Measurements from ENCODE around the gene IMPA2.

Gene IMPA2

DNA sequence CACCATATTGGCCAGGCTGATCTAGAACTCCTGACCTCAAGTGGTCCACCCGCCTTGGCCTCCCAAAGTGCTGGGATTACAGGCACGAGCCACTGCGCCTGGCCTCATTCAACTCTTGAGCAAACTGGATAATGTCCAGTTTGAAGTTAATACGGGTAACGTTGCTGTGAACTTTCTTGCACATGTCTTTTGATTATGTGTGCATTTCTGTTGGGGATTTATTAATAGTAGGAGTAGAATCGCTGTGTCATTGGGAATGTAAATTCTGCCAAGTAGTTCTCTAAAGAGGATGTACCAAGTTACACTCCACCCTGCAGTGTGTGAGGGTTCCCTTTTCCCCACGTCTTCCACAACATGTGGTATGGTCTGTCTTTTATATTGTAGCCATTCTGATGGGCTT lies 6.2 kb downstream of the IMPA2 start:
- Histone ChIP-seq H3K4me1 (ENCODE audit: control extremely low read depth in 1 of 4, control insufficient read depth in 4 of 4, insufficient read depth in 4 of 4, low read length in 3 of 4) (peaks cover 5 to 74% (median 55%) of the 10 kb centered on the region in 4 experiments), H3K27me3 (replicated peaks in 2 of 5; ENCODE audit: control insufficient read depth in 4 of 5, insufficient read depth in 5 of 5, low read length in 4 of 5) (no peaks in the 10 kb centered on the region), H3K36me3 (ENCODE audit: control insufficient read depth in 4 of 4, insufficient read depth in 4 of 4, low read length in 3 of 4) (peaks cover 0 to 26% (median 1%) of the 10 kb centered on the region in 4 experiments), H3K4me3 (ENCODE audit: control insufficient read depth in 1 of 7, extremely low read depth in 1 of 7, insufficient read depth in 4 of 7, low read depth in 2 of 7, low read length in 6 of 7) (peak overlapping the region in 2 of 7 experiments; percentile 14 to 39), H3K9me3 (ENCODE audit: control extremely low read depth in 1 of 5, control insufficient read depth in 4 of 5, insufficient read depth in 2 of 5, low read depth in 1 of 5, low read length in 4 of 5) (no peaks in the 10 kb centered on the region), H3K27ac (ENCODE audit: insufficient read depth in 1 of 2, low read depth in 1 of 2, low read length in 2 of 2, poor library complexity in 1 of 2, severe bottlenecking in 2 of 2) (peak overlapping the region; percentile 7 to 46)
- WGBS (ENCODE audit: insufficient coverage), result 20% methylated on average over 3 of the region's 7 CpGs
- POLR2A ChIA-PET, result no interaction called here
- CTCF ChIA-PET, result interaction anchor here (1.0 to 22.0 kb wide), 2 partner anchors 26 to 46 kb away, joined by 3 to 667 read pairs; no protein-coding TSS in a partner anchor
- DNase-seq, result peak; percentile 83 to 93 (median 92)

DNA sequence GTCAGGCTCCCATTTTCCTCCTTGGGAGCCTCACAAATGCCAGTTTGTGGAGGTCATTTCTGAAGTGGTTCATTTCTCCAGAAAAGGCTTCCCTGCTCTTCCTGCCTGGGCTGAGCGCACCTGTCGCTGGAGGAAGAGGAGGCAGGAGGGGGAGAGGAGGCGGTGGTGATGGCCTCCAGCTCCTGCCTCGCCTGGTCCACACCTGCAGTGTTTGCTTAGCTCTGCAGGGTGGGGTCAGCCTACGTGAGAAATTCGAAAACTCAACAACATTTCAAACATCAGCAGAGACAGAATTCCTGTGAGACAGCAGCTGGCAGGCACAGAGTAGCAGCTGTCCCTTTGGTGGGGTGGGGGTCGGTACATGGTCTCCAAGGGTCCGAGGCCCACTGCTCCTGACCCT lies 7.9 kb downstream of the IMPA2 start:
- Histone ChIP-seq H3K27ac (ENCODE audit: insufficient read depth in 1 of 2, low read depth in 1 of 2, low read length in 2 of 2, poor library complexity in 1 of 2, severe bottlenecking in 2 of 2) (no peak overlapping the region), H3K4me1 (ENCODE audit: control extremely low read depth in 1 of 4, control insufficient read depth in 4 of 4, insufficient read depth in 4 of 4, low read length in 3 of 4) (peaks cover 0 to 57% (median 38%) of the 10 kb centered on the region in 4 experiments), H3K9me3 (ENCODE audit: control extremely low read depth in 1 of 5, control insufficient read depth in 4 of 5, insufficient read depth in 2 of 5, low read depth in 1 of 5, low read length in 4 of 5) (no peaks in the 10 kb centered on the region), H3K4me3 (ENCODE audit: control insufficient read depth in 1 of 7, extremely low read depth in 1 of 7, insufficient read depth in 4 of 7, low read depth in 2 of 7, low read length in 6 of 7) (no peak overlapping the region), H3K36me3 (ENCODE audit: control insufficient read depth in 4 of 4, insufficient read depth in 4 of 4, low read length in 3 of 4) (peaks cover 0 to 22% (median 3%) of the 10 kb centered on the region in 4 experiments), H3K27me3 (replicated peaks in 2 of 5; ENCODE audit: control insufficient read depth in 4 of 5, insufficient read depth in 5 of 5, low read length in 4 of 5) (no peaks in the 10 kb centered on the region)
- CTCF ChIA-PET, result interaction anchor here (0.6 to 22.0 kb wide), 5 partner anchors 8 to 48 kb away, joined by 3 to 667 read pairs (median 4); no protein-coding TSS in a partner anchor
- DNase-seq, result no peak
- WGBS (ENCODE audit: insufficient coverage), result 93% methylated on average over 3 of the region's 8 CpGs
- POLR2A ChIA-PET, result interaction anchor here (0.7 kb wide), 1 partner anchor 42 kb away, joined by 3 read pairs; no protein-coding TSS in a partner anchor

DNA sequence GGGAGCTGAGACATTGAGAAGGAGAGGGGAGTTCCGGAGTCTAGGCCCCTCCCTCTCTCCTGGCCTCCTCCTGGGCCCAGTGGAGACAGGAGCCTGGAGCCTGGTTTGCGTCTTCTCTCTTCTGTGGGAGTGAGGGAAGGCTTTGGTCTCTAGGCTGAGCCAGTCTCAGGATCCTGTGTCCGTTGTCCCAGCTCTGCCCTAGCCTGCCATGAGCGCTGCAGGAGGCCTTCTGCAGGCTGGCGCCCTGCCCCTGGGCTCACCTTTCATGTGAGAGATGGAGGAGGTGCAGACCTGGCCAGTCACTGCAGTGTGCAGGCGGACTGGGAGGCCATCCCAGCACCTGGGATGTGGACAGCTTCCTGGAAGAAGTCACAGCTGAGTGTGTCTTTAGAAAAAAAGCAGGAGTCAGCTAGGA lies 8.7 kb downstream of the IMPA2 start:
- no peak overlapping the region for H3K4me3 ChIP-seq (ENCODE audit: control insufficient read depth in 1 of 7, extremely low read depth in 1 of 7, insufficient read depth in 4 of 7, low read depth in 2 of 7, low read length in 6 of 7)
- no peaks in the 10 kb centered on the region for H3K27me3 ChIP-seq (replicated peaks in 2 of 5; ENCODE audit: control insufficient read depth in 4 of 5, insufficient read depth in 5 of 5, low read length in 4 of 5)
- peaks cover 0 to 57% (median 42%) of the 10 kb centered on the region in 4 experiments for H3K4me1 ChIP-seq (ENCODE audit: control extremely low read depth in 1 of 4, control insufficient read depth in 4 of 4, insufficient read depth in 4 of 4, low read length in 3 of 4)
- CTCF ChIA-PET, result interaction anchor here (0.6 to 22.0 kb wide), 7 partner anchors 9 to 247 kb away, joined by 3 to 667 read pairs (median 4); no protein-coding TSS in a partner anchor
- WGBS (ENCODE audit: insufficient coverage), result 100% methylated on average over 2 of the region's 6 CpGs
- no peak for DNase-seq
- H3K36me3 ChIP-seq (ENCODE audit: control insufficient read depth in 4 of 4, insufficient read depth in 4 of 4, low read length in 3 of 4), result peaks cover 0 to 21% (median 6%) of the 10 kb centered on the region in 4 experiments
- no peak overlapping the region for H3K27ac ChIP-seq (ENCODE audit: insufficient read depth in 1 of 2, low read depth in 1 of 2, low read length in 2 of 2, poor library complexity in 1 of 2, severe bottlenecking in 2 of 2)
- POLR2A ChIA-PET, result no interaction called here
- no peaks in the 10 kb centered on the region for H3K9me3 ChIP-seq (ENCODE audit: control extremely low read depth in 1 of 5, control insufficient read depth in 4 of 5, insufficient read depth in 2 of 5, low read depth in 1 of 5, low read length in 4 of 5)

DNA sequence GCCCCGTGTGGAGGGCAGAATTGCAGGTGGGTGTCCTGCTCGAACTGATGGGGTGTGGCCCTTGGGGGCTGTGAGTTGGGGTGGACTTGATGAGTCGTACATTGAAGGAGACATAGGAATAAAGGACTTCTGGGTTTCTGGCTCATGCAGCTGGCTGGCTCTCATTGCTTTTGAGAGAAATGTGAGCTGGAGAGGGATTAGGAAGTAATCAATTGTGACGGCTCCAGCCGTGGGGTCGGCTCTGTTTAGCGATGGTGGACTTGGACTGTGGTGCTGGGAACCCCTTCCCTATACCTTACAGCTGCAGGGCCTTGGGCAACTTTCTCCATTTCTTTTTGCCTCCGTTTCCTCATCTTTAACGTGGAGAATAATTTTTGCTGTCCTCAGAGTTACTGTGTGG lies 9.2 kb downstream of the IMPA2 start:
- POLR2A ChIA-PET, result no interaction called here
- CTCF ChIA-PET, result interaction anchor here (0.8 to 22.0 kb wide), 6 partner anchors 8 to 246 kb away, joined by 3 to 667 read pairs (median 5); no protein-coding TSS in a partner anchor
- WGBS (ENCODE audit: insufficient coverage), result 70% methylated on average over 6 of the region's 9 CpGs
- no peaks in the 10 kb centered on the region for H3K27me3 ChIP-seq (replicated peaks in 2 of 5; ENCODE audit: control insufficient read depth in 4 of 5, insufficient read depth in 5 of 5, low read length in 4 of 5)
- H3K4me3 ChIP-seq (ENCODE audit: control insufficient read depth in 1 of 7, extremely low read depth in 1 of 7, insufficient read depth in 4 of 7, low read depth in 2 of 7, low read length in 6 of 7), result no peak overlapping the region
- DNase-seq, result no peak
- H3K36me3 ChIP-seq (ENCODE audit: control insufficient read depth in 4 of 4, insufficient read depth in 4 of 4, low read length in 3 of 4), result peaks cover 0 to 21% (median 6%) of the 10 kb centered on the region in 4 experiments
- H3K27ac ChIP-seq (ENCODE audit: insufficient read depth in 1 of 2, low read depth in 1 of 2, low read length in 2 of 2, poor library complexity in 1 of 2, severe bottlenecking in 2 of 2), result no peak overlapping the region
- H3K4me1 ChIP-seq (ENCODE audit: control extremely low read depth in 1 of 4, control insufficient read depth in 4 of 4, insufficient read depth in 4 of 4, low read length in 3 of 4), result peaks cover 0 to 57% (median 46%) of the 10 kb centered on the region in 4 experiments
- H3K9me3 ChIP-seq (ENCODE audit: control extremely low read depth in 1 of 5, control insufficient read depth in 4 of 5, insufficient read depth in 2 of 5, low read depth in 1 of 5, low read length in 4 of 5), result no peaks in the 10 kb centered on the region

DNA sequence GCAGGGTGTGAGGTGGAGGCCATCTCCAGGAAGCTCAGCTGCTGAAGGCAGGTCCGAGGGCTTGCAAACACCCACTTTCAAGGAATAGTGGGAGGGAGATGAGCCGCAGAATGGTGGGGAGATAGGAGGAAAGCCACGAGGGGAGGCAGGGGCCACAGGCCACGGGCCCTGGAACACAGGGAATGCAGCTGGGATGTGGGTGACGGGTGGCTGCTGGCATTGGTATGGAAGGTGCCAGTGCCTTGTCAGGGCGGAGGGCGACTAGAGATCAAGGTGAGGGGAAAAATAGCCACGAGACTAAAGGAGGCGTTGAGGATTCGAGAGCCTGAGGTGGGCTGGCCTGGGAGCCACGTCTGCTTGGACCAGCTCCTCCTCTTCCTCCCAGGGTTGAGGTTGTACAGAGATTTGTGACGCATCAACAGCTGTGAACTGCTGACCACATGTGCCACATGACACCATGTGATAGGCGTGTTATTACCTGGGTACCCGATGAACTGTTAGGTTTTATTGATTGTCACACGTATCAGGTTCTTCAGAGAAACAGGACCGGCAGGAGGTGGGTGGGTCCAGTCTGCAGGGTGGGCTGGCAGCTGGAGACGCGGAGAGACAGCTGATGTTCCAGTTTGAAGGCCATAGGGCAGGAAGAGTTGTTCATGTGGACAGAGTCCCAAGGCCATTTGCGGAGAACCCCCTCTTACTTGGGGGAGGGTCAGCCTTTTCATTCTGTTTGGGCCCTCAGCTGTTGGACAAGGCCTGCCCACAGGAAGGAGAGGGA lies 9.9 kb downstream of the IMPA2 start:
- ChIA-PET POLR2A (no interaction called here), CTCF (interaction anchor here (0.8 to 22.0 kb wide), 5 partner anchors 8 to 245 kb away, joined by 3 to 667 read pairs (median 7); no protein-coding TSS in a partner anchor)
- Histone ChIP-seq H3K27ac (ENCODE audit: insufficient read depth in 1 of 2, low read depth in 1 of 2, low read length in 2 of 2, poor library complexity in 1 of 2, severe bottlenecking in 2 of 2) (no peak overlapping the region), H3K36me3 (ENCODE audit: control insufficient read depth in 4 of 4, insufficient read depth in 4 of 4, low read length in 3 of 4) (peaks cover 0 to 14% (median 6%) of the 10 kb centered on the region in 4 experiments), H3K27me3 (replicated peaks in 2 of 5; ENCODE audit: control insufficient read depth in 4 of 5, insufficient read depth in 5 of 5, low read length in 4 of 5) (no peaks in the 10 kb centered on the region), H3K9me3 (ENCODE audit: control extremely low read depth in 1 of 5, control insufficient read depth in 4 of 5, insufficient read depth in 2 of 5, low read depth in 1 of 5, low read length in 4 of 5) (no peaks in the 10 kb centered on the region), H3K4me3 (ENCODE audit: control insufficient read depth in 1 of 7, extremely low read depth in 1 of 7, insufficient read depth in 4 of 7, low read depth in 2 of 7, low read length in 6 of 7) (no peak overlapping the region), H3K4me1 (ENCODE audit: control extremely low read depth in 1 of 4, control insufficient read depth in 4 of 4, insufficient read depth in 4 of 4, low read length in 3 of 4) (peaks cover 4 to 57% (median 46%) of the 10 kb centered on the region in 4 experiments)
- no peak for DNase-seq
- WGBS (ENCODE audit: insufficient coverage), result 89% methylated on average over 18 of the region's 19 CpGs

DNA sequence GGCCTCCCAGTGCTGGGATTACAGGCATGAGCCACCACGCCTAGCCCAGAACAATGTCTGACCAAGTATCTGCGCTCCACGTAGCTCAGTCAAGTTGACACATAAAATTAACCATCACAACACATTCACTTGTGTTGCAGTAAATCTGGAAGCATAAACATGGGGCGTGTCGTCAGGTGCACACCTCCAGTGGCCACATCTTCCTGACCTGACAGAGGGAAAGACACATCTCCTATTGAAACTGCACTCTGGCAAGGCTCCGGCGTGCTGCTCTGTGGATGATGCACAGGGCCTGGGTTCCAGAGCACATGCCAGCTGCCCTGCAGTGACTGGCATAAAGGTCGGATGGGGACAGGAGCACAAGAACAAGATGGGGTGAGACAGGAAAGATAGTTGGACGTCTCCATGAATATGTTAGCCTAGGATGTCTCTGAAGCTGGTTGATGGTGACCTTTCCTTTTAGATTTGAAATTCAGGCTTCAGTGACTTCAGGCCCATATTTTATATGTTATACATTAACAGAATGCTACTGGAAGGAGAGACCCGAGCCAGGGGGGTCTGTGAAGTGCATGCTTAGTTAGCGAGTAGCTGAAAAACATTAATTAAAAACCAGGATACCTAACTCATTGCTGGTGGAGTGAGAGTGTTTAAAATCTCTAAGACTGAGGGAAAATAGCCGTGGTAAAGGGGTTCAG lies 10.9 kb downstream of the IMPA2 start:
- Histone ChIP-seq H3K36me3 (ENCODE audit: control insufficient read depth in 4 of 4, insufficient read depth in 4 of 4, low read length in 3 of 4) (peaks cover 0 to 12% (median 6%) of the 10 kb centered on the region in 4 experiments), H3K27ac (ENCODE audit: insufficient read depth in 1 of 2, low read depth in 1 of 2, low read length in 2 of 2, poor library complexity in 1 of 2, severe bottlenecking in 2 of 2) (no peak overlapping the region), H3K27me3 (replicated peaks in 2 of 5; ENCODE audit: control insufficient read depth in 4 of 5, insufficient read depth in 5 of 5, low read length in 4 of 5) (no peaks in the 10 kb centered on the region), H3K9me3 (ENCODE audit: control extremely low read depth in 1 of 5, control insufficient read depth in 4 of 5, insufficient read depth in 2 of 5, low read depth in 1 of 5, low read length in 4 of 5) (no peaks in the 10 kb centered on the region), H3K4me1 (ENCODE audit: control extremely low read depth in 1 of 4, control insufficient read depth in 4 of 4, insufficient read depth in 4 of 4, low read length in 3 of 4) (peaks cover 4 to 51% (median 42%) of the 10 kb centered on the region in 4 experiments), H3K4me3 (ENCODE audit: control insufficient read depth in 1 of 7, extremely low read depth in 1 of 7, insufficient read depth in 4 of 7, low read depth in 2 of 7, low read length in 6 of 7) (no peak overlapping the region)
- WGBS (ENCODE audit: insufficient coverage), result 98% methylated on average over 10 of the region's 12 CpGs
- ChIA-PET CTCF (interaction anchor here (1.2 to 22.0 kb wide), 6 partner anchors 9 to 83 kb away, joined by 4 to 667 read pairs (median 8); partner anchors contain the start of gene MPPE1), POLR2A (no interaction called here)
- no peak for DNase-seq

All from common myeloid progenitor, CD34-positive (primary cell).